Peyer's patch (tissue), 4 donors: ENCODE results near the gene GON4L. TPM values are rescaled to one million over a fixed set of nuclear protein-coding genes. Genes with fewer than 3 reads are reported as not detected.

Source experiments
- DNase-seq, 3 donors: peaks; one replicate each; pipeline ENCODE4 v3.0.0-alpha.2; 2017 to 2019
- H3K27ac ChIP-seq, 4 donors: fragments of 200-600 bp; sonication (generic); one replicate each; pipeline ENCODE4 v1.5.1; 2016 to 2019
- H3K27me3 ChIP-seq, 2 donors: fragments of 200-600 bp; sonication (generic); one replicate each; pipeline ENCODE4 v1.5.1; 2019
- H3K36me3 ChIP-seq, 3 donors: fragments of 200-600 bp; sonication (generic); one replicate each; pipeline ENCODE4 v1.5.1; 2016 to 2019
- H3K4me1 ChIP-seq, 4 donors: fragments of 200-600 bp; sonication (generic); one replicate each; pipeline ENCODE4 v1.5.1; 2016 to 2019
- H3K4me3 ChIP-seq, 4 donors: fragments of 200-600 bp; sonication (generic); 1 replicate in 3 of 4; 2 replicates in 1 of 4; pipeline ENCODE4 v1.5.1; 2016 to 2019; ENCODE audit warnings: mild to moderate bottlenecking in 1 of 4
- H3K9me3 ChIP-seq, 4 donors: fragments of 200-600 bp; sonication (generic); one replicate each; pipeline ENCODE4 v1.5.1; 2016 to 2019; ENCODE audit warnings: mild to moderate bottlenecking in 1 of 4
- CTCF ChIP-seq, 6 experiments: fragments of 450-650 bp in 4 of 6; fragments of 200-600 bp in 2 of 6; sonication (generic) in 1 of 6; IDR thresholded peaks; one replicate each; pipeline ENCODE4 v1.5.1; 2017 to 2019; ENCODE audit warnings: antibody characterized with exemption in 6 of 6, mild to moderate bottlenecking in 3 of 6, moderate library complexity in 1 of 6
- POLR2A ChIP-seq, 2 donors: fragments of 450-650 bp; IDR thresholded peaks; one replicate each; pipeline ENCODE4 v1.5.1; 2017; ENCODE audit warnings: antibody characterized with exemption in 2 of 2, mild to moderate bottlenecking in 2 of 2, moderate library complexity in 2 of 2
- total RNA-seq, 4 donors: library from RNA; depleted of rRNA; stranded (reverse); fragments of >200 nt; gene quantifications; one replicate each; pipeline ENCODE4 v1.1.0, GENCODE V29; 2016

The GON4L gene
- total RNA-seq, 4 donors from 2014 or later, result 54.1 to 153 (median 71.8) TPM

GRCh38 chr1:155833665-155834295, 23.2 kb downstream of the GON4L start:
- H3K4me3 ChIP-seq, result no peak overlapping the region
- no peak for TF ChIP-seq POLR2A (IDR thresholded peaks at IDR 0.05)
- no peak for TF ChIP-seq CTCF (IDR thresholded peaks at IDR 0.05)
- no peak overlapping the region for H3K27ac ChIP-seq
- no peaks in the 10 kb centered on the region for H3K36me3 ChIP-seq
- H3K9me3 ChIP-seq, result no peaks in the 10 kb centered on the region
- no peaks in the 10 kb centered on the region for H3K27me3 ChIP-seq
- H3K4me1 ChIP-seq, result no peaks in the 10 kb centered on the region
- DNase-seq, result no peak

- Histone ChIP-seq H3K27me3 (no peaks in the 10 kb centered on the region), H3K4me1 (no peaks in the 10 kb centered on the region), H3K4me3 (no peak overlapping the region), H3K9me3 (no peaks in the 10 kb centered on the region), H3K27ac (no peak overlapping the region), H3K36me3 (peaks cover 0 to 6% (median 0%) of the 10 kb centered on the region in 3 donors)
- no peak for TF ChIP-seq POLR2A (IDR thresholded peaks at IDR 0.05)
- TF ChIP-seq CTCF (IDR thresholded peaks at IDR 0.05), result no peak
- no peak for DNase-seq
These were observed 25.6 kb downstream of the GON4L start for GRCh38 chr1:155831279-155831976.

DNA sequence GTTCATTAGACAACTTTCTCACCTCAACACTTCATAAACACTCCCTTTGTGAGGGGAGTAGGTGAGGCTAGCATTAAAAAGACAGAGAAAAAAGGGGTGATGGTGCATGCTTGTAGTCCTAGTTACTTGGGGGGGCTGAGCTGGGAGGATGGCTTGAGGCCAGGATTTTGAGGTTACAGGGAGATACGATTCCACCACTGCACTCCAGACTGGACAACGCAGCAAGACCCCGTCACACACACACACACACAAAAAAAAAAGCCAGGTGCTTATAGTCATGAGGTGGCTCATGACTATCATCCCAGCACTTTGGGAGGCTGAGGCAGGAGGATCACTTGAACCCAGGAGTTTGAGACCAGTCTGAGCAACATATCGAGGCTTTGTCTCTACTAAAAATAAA, 29.6 kb downstream of the GON4L start:
- Histone ChIP-seq H3K27ac (no peak overlapping the region), H3K4me3 (no peak overlapping the region), H3K4me1 (no peaks in the 10 kb centered on the region), H3K36me3 (peaks cover 0 to 46% (median 0%) of the 10 kb centered on the region in 3 donors), H3K9me3 (no peaks in the 10 kb centered on the region), H3K27me3 (no peaks in the 10 kb centered on the region)
- no peak for TF ChIP-seq POLR2A (IDR thresholded peaks at IDR 0.05)
- no peak for TF ChIP-seq CTCF (IDR thresholded peaks at IDR 0.05)
- no peak for DNase-seq

DNA sequence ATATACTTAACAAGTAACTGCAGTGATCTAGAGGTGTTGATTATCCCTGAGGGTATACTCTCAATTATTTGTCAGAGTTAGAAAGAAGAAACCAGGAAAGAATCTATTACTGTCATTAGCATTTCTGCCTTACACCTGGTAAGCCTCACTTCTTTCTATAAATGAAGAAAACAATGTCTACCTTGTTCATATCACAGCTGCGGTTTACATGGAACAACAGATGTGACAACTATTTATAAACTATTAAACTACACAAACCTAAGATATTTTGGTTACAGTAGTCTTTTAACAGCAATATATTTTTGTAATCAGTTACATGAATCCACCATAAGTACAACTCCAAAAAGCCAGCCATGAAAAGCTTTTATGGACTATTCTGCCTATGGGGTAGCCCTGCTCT, 40.7 kb downstream of the GON4L start:
- H3K9me3 ChIP-seq, result no peaks in the 10 kb centered on the region
- H3K4me3 ChIP-seq, result no peak overlapping the region
- H3K36me3 ChIP-seq, result peaks cover 0 to 90% (median 2%) of the 10 kb centered on the region in 3 donors
- H3K4me1 ChIP-seq, result no peaks in the 10 kb centered on the region
- no peak for DNase-seq
- no peaks in the 10 kb centered on the region for H3K27me3 ChIP-seq
- TF ChIP-seq POLR2A (IDR thresholded peaks at IDR 0.05) (no peak), CTCF (IDR thresholded peaks at IDR 0.05) (no peak)
- H3K27ac ChIP-seq, result no peak overlapping the region

GRCh38 chr1:155813672-155814071, 43.3 kb downstream of the GON4L start:
- Histone ChIP-seq H3K36me3 (peaks cover 0 to 74% (median 2%) of the 10 kb centered on the region in 3 donors), H3K27me3 (no peaks in the 10 kb centered on the region), H3K27ac (no peak overlapping the region), H3K4me1 (no peaks in the 10 kb centered on the region), H3K4me3 (no peak overlapping the region), H3K9me3 (no peaks in the 10 kb centered on the region)
- DNase-seq, result no peak
- TF ChIP-seq POLR2A (IDR thresholded peaks at IDR 0.05) (no peak), CTCF (IDR thresholded peaks at IDR 0.05) (no peak)
